Iris pigment epithelial cell (primary cell): ENCODE data around the gene ANKRD29.

Experiments used
- DNase-seq: peaks from one replicate; pipeline ENCODE4 v3.0.0-alpha.2; 2011; ENCODE audit warnings: low read depth

ANKRD29 gene, protein sequence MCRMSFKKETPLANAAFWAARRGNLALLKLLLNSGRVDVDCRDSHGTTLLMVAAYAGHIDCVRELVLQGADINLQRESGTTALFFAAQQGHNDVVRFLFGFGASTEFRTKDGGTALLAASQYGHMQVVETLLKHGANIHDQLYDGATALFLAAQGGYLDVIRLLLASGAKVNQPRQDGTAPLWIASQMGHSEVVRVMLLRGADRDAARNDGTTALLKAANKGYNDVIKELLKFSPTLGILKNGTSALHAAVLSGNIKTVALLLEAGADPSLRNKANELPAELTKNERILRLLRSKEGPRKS

DNA sequence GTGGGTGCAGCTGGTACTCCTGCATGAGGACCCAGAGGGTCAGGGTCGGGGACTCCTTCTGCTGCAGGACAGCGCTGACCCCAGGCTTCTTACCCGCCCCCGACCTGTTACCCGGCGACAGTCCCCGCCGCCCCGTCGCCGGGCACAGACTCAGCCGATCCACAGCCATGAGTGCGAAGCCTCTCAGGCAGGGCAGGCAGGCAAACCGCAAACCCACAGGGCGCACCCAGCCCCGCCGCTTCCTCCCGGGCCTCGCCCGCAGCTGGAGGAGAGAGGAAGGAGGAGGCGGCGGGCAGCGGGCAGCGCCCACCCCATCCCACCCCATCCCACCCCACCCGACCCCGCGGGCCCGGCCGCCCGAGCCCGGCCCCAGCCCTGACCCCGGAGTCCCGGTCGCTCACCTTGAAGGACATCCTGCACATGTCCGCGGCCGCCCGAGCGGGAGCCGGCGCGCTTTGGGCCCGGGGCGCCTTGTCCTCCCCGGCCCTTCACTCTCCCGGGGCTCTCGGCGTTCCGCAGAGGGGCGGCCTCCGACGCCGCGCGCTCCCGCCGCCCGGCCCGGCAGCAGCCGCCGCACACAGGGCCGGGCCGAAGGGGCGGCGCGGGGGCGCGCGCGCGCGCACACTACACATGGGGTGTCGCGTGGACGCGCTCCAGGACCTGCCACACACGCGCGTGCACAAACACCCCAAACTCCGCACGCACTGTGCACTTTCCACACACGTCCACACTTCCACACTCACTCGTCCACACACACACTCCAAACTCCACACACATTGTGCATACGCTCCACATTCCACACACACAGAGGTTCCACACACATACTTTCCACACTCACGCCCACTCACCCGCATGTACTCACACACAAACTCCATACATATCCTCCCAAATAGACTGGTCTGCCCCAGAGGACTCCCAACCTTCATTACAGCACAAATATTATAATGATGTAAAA, at the start of gene ANKRD29:
Gene ANKRD29 (minus strand): TSS at position 603 of the 955 bp plus-strand sequence. CDS start 181 bp downstream, at position 422.
- DNase-seq = peak; percentile 36

DNA sequence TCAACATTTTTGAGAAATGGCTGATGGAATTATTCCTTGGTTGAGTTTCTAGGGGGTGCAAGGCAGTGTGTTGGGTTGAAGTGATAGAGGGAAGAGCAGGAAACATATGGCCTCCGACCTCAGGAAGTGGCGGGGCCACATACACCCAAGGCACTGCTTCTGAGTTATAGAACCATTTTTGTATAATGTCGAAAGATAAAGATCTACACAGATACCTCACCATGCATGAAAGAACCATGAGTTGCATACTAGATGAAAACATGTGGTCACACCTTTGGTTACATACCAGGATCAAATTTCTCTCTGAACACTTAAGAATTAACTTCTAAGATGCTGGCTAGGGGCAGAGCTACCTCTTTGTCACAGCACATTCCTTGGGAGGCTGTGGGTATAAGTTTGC, 49.7 kb upstream of the ANKRD29 start:
- DNase-seq = no peak

GRCh38 chr18:23711426-23711825, 48.7 kb upstream of the ANKRD29 start:
- no peak for DNase-seq

GRCh38 chr18:23710946-23711345, 48.2 kb upstream of the ANKRD29 start:
- no peak for DNase-seq

- DNase-seq = peak; percentile 83
Observed at GRCh38 chr18:23710068-23710527, 47.4 kb upstream of the ANKRD29 start.

DNA sequence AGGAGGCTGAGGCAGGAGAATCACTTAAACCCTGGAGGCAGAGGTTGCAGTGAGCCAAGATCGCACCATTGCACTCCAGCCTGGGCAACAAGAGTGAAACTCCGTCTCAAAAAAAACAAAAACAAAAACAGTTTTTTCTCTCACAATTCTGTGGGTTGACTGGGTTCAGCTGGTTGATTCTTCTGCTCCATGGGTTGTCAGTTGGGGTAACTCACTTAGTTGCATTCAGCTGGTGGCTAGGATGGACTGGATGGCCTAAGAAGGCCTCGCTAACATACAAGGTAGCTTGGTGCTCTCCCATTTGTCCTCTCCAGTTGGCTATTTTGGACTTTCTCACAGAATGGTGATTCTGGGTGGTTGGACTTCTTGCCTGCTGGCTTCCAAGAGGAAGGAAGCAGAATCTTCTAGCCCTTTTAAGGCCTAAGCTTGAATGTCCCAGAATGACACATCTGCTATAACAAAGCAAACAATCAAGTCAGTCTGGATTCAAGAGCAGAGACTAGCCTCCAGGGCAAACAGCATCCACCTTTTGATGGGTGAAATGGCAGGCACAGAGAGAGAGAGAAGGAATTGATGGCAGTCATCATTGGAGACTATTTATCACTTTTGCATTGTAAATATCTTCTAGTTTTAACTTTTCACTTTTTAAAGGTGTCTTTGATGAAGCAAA, 44.4 kb upstream of the ANKRD29 start:
- no peak for DNase-seq

DNA sequence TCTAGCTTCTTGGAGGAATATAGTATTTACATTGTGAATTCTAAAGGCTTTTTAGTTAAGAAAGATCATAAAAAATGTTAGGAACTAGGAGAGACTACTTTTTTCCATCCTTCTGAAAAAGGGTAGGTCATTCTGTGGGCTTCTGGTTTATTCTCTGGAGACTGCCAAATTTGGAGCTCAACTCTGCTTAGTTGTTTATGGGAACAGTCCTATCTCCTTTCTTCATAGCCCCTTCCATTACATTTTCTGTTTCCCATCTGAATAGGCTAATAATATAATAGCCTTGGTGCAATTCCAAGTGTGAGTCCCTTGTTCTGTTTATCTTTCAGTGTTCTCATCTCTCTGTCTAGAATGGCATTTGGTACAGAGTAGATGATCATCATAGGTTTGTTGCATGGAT, 42.1 kb upstream of the ANKRD29 start:
- no peak for DNase-seq

GRCh38 chr18:23703987-23704384, 41.3 kb upstream of the ANKRD29 start:
- no peak for DNase-seq

GRCh38 chr18:23703057-23703986, 40.6 kb upstream of the ANKRD29 start:
- peak; percentile 78 for DNase-seq

DNA sequence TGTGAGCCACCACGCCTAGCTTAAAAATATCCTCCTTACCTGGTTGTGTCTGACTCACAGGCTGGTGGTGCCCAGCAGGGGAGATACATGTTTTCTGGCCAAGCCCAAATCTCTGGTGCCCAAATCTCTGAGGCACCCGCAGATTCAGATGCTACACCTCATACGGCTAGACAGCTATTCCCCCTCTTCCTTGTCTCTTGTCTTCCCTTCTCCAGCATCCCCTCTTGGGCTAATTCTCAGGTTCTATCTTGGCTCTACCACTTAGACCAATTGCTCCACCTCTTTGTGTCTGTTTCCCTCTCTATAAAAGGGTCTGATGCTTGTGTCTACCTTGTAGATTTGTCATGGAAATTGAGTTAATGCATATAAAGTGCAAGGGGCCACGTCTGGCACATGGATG, 39.9 kb upstream of the ANKRD29 start:
- DNase-seq = no peak

DNA sequence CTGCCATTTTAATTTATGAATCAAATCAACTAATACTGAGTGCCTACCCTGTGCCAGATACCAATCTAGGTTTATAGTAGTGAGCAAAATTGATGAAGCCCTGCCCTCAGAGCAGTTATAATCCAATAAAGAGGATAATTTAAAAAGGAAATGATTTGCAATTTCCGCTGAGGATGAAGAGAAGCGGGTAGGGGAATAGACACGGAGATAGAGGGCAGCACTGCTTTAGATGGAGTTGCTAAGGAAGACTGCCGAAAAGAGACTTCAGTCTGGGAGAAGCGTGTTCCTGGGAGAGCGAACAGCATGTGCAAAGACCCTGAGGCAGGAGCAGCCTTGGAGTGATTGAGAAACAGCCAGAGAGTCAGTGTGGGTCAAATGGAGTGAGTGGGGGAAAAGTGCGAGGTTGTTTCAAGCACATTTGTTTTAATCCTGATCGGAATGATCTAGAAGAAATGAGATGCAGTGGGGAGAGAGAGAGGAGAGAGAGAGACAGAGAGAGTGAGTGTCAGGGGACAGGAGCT, 38.9 kb upstream of the ANKRD29 start:
- no peak for DNase-seq

DNA sequence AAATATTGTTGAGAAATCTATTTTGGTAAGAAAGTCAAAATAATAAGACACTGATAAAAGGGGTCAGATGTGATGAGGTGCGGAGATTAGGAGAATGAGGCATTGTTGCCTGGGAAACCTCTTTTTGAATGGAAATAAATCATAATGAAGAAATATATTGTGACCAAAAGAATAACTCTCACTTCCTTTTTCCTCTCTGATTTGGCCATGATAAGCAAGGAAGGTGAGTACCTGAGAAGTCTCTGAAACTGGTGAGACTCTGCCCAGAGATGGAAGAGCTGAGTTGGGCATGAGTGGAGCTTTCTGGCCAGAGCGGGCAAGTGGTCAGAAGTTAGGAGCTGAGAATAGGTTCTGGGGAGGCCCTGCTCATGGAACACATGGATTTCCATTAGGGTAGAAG, 38.3 kb upstream of the ANKRD29 start:
- no peak for DNase-seq

DNA sequence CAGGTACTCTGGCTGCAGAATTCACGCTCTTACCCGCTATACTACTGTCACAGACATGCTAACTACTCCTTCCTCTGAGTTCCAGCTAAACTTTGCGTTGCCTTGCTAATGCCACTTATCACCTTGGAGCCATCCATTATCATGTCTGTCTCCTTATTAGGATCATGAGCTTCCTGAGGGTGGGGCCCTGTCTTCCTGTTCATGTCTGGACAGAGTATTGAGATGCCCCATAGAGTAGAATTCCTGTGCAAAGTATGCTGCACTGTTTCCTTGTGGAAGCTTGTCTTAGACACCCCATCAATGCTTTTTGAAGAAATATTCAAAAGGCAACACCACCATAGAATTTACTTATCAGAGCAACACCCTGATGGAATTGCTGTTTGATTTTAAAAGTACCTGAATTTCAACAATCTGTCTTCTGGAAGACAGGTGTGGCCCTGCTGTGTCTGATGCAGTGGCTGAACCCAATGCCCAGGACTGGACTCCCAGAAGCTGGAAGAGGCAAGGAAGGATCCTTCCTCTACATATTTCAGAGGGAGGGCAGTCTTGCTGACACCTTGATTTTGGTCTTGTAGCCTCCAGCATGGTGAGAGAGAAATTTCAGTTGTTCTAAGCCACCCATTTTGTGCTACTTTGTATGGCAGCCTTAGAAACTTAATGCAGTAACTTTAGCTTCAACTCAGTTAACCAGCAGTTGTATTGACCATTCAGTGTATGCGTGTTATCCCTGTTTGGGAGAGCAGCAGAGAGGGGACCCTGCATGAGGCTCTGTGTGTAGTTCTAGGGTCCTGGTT, 32.1 kb upstream of the ANKRD29 start:
- no peak for DNase-seq

DNA sequence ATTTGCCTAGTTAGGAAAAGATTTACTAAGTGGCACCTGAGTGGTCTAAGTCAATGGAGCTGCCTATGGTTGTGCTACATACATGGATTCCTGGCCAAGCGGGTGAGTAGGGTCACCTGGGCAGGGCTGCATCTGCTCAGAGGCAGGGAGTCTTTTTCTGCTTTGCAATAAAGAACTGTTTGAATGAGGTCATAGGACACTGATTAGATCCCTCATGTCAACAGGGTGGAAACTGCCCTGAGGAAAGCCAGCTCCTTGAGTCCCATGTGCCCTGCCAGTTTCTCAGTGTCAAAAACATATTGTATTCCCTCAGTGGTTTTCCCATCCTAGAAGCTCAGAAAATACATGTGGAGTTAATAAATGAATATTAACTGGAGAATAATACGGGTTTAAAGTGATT, 31.1 kb upstream of the ANKRD29 start:
- DNase-seq = no peak

DNA sequence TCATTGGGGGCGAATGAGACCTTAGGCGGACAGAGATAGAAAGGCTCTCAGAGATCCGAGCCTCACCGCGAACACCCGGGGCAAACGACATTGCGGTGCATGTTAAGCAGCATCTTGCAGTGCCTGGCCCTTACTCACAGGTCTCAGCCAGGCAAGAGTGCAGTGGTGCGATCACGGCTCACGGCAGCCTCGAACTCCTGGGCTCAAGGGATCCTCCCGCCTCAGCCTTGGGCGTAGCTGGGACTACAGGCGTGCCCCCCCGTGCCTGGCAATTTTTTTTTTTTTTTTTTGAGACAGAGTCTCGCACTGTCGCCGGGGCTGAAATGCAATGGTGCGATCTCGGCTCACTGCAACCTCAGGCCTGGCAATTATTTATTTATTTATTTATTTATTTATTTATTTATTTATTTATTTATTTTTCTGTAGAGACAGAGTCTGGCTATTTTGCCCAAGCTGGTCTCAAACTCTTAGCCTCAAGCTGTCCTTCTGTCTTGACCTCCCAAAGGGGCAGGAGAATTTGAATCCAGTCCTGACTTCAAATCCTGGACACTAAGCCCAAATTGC, 27.9 kb upstream of the ANKRD29 start:
- no peak for DNase-seq

DNA sequence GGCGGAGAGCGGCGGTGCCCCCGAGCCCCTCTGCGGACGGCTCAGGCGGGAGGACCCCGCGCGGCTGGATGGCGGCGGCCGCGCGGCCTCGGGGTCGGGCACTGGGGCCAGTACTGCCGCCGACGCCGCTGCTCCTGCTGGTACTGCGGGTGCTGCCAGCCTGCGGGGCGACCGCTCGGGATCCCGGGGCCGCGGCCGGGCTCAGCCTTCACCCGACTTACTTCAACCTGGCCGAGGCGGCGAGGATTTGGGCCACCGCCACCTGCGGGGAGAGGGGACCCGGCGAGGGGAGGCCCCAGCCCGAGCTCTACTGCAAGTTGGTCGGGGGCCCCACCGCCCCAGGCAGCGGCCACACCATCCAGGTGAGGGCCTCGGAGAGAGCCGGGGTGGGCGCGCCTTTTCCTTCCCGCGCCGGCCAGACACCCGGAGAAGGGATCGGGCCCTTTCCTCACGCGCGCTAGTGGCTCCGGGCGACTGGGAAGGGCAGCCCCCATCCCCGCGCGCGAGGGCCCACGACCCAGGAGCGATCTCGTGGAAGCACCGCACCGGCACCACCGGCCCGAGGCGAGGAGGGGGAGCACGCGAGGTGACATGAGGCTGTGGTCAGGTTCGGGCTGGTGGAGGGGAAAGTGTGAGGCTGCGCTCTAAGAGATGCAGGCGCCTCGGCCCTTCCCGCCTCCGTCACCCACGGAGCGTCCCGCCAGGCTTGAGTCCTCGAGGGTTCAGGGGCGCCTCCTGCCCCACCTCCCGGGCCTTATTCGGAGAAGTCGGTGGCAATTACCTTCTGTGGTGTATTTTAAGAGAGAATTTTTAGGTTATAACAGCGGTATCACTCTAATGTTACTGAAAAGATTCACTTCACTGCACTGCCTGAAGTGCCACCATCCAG, 27.1 kb upstream of the ANKRD29 start:
- DNase-seq = no peak

DNA sequence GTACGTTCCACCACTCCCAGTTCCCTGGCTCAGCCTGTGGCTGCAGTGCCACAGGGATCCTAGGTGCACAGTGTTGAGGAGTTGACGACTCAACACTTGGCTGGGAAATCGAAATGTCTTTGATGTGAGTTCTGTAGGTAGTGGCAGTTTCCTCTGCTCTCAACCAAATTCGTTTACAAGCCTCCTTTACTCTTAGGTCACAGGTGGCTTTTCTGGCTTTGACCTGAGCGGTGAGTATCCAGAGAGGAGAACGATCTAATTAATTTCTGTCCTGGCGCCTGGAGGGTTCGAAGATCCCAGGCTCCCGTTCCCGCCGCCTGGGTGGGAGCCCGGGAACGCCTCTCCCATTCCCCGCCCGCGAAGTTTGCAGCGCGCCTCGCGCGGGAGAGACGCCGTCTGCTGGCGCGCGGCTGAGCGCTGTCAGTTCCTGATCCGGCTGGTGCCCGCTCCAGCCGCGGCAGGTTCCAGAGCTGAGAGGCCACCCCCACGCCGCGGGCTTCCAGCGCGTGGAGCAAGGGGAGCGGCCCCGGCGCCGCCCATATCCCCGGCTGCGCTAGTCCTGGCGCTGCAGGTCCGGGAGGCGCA, 26.4 kb upstream of the ANKRD29 start, which contains the start of gene LAMA3:
Gene LAMA3 (plus strand): TSS at position 423 of the 585 bp plus-strand sequence. CDS start 231 bp downstream, outside the sequence.
- peak; percentile 47 for DNase-seq

DNA sequence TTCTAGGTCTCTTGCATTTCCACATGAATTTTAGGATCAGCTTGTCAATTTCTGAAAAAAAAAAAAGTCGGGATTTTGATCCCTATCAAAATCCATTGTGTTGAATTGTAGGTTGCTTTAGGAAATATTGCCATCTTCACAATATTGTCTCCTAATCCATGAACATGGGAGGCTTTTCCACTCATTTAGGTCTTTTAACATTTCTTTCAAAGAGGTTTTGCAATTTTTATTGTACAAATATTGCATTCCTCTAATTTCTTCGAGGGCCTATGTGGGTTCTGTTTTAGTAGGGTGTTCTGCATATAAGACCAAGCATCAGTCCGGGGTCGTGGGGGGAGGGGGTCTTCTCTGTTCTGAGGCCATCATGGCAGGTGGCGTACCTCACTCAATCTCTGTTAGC, 25.8 kb upstream of the ANKRD29 start:
- DNase-seq = no peak
